ENCODE measurements around the gene TMBIM1.

Gene TMBIM1

DNA sequence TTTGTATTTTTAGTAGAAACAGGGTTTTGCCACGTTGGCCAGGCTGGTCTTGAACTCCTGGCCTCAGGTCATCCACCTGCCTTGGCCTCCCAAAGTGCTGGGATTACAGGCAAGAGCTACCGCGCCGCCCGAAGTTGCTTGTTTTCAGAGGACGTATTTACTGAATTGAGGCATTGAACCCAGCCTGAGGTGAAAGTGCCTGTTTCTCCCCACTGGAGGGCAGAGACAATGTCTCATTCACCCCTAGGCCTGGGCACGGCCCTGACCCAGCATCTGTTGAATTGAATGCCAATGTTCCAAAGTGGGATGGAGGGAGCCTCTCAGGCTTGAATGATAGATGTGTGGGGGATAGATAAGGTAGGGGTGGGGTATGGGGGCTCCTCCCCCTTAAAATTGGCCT lies 4.5 kb upstream of the TMBIM1 start:
- H3K9me3 ChIP-seq (ENCODE audit: severe bottlenecking): no peaks in the 10 kb centered on the region
- TF ChIP-seq, protein P1, sequence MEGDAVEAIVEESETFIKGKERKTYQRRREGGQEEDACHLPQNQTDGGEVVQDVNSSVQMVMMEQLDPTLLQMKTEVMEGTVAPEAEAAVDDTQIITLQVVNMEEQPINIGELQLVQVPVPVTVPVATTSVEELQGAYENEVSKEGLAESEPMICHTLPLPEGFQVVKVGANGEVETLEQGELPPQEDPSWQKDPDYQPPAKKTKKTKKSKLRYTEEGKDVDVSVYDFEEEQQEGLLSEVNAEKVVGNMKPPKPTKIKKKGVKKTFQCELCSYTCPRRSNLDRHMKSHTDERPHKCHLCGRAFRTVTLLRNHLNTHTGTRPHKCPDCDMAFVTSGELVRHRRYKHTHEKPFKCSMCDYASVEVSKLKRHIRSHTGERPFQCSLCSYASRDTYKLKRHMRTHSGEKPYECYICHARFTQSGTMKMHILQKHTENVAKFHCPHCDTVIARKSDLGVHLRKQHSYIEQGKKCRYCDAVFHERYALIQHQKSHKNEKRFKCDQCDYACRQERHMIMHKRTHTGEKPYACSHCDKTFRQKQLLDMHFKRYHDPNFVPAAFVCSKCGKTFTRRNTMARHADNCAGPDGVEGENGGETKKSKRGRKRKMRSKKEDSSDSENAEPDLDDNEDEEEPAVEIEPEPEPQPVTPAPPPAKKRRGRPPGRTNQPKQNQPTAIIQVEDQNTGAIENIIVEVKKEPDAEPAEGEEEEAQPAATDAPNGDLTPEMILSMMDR (IDR thresholded peaks at IDR 0.05; ENCODE audit: low read depth, low read length): no peak
- no peak for DNase-seq

DNA sequence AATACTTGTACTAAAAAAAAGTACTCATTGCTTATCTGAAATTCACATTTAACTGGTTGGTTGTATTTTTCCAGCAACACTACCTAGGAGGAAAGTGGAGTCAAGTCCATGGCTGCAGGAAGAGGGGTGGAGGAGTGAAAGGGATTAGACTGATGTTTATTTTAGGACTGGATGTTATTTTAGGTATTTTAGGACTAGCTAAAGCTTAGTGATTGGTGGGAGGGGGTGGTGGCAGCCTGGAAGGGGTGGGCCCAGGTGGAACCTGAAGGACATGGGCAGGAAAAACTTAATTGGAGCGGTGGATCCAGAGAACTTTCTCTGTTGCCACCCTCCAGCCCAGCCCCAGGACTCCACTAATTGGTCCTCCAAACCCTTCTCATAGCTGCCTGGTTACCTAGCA lies 3.9 kb upstream of the TMBIM1 start:
- TF ChIP-seq, protein P1 (IDR thresholded peaks at IDR 0.05; ENCODE audit: low read depth, low read length): no peak
- DNase-seq: no peak
- Histone ChIP-seq H3K36me3 (no peaks in the 10 kb centered on the region), H3K4me3 (ENCODE audit: low read depth, low read length) (no peak overlapping the region), H3K27me3 (ENCODE audit: insufficient read depth, low read depth, severe bottlenecking) (no peaks in the 10 kb centered on the region), H3K9me3 (ENCODE audit: severe bottlenecking) (no peaks in the 10 kb centered on the region), H3K27ac (no peak overlapping the region)

More for the DNA sequence above, 4.5 kb upstream of the TMBIM1 start:
- H3K36me3 ChIP-seq: no peaks in the 10 kb centered on the region
- no peaks in the 10 kb centered on the region for H3K27me3 ChIP-seq (ENCODE audit: insufficient read depth, low read depth, severe bottlenecking)
- H3K27ac ChIP-seq: no peak overlapping the region
- H3K4me3 ChIP-seq (ENCODE audit: low read depth, low read length): no peak overlapping the region

DNA sequence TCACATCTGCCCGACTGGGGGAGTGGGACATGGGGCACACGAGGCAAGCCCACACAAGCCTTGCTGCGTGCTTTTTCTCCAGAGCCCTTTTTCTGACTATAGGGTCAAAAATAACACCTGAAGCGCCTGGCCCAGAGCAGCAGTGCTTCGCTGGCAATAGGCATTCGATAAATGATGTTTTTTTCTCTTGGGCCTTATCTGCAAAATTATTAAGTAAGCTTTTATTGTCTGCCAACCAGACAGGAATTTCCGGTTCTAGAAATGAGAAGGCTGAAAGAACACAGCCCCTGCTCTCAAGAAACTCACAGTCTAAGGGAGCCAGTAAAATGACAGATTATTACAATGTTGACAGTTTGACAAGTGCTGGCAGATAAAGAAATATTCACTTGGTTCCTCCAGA lies 2.7 kb upstream of the TMBIM1 start:
- DNase-seq: no peak
- no peaks in the 10 kb centered on the region for H3K36me3 ChIP-seq
- H3K27me3 ChIP-seq (ENCODE audit: insufficient read depth, low read depth, severe bottlenecking): no peaks in the 10 kb centered on the region
- no peak overlapping the region for H3K27ac ChIP-seq
- no peak overlapping the region for H3K4me3 ChIP-seq (ENCODE audit: low read depth, low read length)
- TF ChIP-seq, protein P1 (IDR thresholded peaks at IDR 0.05; ENCODE audit: low read depth, low read length): no peak
- no peaks in the 10 kb centered on the region for H3K9me3 ChIP-seq (ENCODE audit: severe bottlenecking)

DNA sequence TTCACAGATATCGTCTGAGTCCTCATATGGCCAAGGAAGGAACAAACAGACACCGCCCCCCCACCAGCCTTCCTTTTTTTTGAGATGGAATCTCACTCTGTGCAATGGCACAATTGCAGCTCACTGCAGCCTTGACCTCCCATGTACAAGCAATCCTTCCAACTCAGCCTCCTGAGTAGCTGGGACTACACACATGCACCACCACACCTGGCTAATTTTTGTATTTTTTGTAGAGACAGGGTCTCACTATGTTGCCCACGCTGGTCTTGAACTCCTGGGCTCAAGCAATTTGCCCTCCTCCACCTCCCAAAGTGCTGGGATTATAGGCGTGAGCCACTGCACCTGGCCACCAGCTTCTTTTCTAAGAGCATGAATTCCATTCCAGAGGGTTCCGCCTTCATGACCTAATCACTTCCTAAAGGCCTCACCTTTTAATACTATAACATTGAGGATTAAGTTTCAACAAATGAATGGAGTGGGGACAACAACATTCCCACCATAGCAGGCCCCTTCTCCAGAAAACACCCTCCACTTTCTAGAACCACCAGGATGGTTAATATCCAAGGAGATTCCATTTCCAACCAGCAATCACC lies 2.2 kb upstream of the TMBIM1 start:
- Histone ChIP-seq H3K27ac (no peak overlapping the region), H3K36me3 (no peaks in the 10 kb centered on the region), H3K9me3 (ENCODE audit: severe bottlenecking) (no peaks in the 10 kb centered on the region), H3K27me3 (ENCODE audit: insufficient read depth, low read depth, severe bottlenecking) (no peaks in the 10 kb centered on the region), H3K4me3 (ENCODE audit: low read depth, low read length) (no peak overlapping the region)
- TF ChIP-seq, protein P1 (IDR thresholded peaks at IDR 0.05; ENCODE audit: low read depth, low read length): no peak
- no peak for DNase-seq

DNA sequence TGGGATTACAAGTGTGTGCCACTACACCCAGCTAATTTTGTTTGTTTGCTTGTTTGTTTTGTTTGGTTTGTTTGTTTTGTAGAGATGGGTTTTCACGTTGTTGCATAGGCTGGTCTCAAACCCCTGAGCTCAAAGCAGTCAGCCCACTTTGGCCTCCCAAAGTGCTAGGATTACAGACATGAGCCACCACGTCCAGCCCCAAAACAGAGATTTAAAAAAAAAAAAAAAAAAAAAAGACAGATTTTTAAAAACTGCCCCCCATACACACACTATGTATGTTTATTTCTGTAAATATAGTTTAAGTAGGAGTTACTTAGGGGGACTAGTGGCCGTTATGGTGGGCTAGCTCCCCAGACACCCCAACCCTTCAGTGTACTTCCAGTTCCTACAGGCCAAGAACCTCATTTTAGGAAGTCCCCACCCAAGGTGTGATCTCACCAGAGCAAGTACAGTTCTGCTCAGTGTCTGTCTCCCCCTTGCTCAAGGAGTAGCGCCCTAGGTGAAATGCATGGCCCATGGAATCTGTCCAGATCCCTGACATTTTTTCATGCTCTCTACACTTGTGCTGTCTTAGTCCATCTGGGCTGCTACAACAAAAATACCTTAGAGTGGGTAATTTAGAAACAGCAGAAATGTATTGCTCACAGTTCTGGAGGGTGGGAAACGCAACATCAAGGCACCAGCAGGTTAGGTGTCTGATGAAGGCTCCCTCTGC lies 1.6 kb upstream of the TMBIM1 start:
- DNase-seq: no peak
- no peak overlapping the region for H3K27ac ChIP-seq

More for the DNA sequence above, 1.6 kb upstream of the TMBIM1 start:
- H3K27me3 ChIP-seq (ENCODE audit: insufficient read depth, low read depth, severe bottlenecking): no peaks in the 10 kb centered on the region
- TF ChIP-seq, protein P1 (IDR thresholded peaks at IDR 0.05; ENCODE audit: low read depth, low read length): no peak
- H3K4me3 ChIP-seq (ENCODE audit: low read depth, low read length): no peak overlapping the region
- H3K9me3 ChIP-seq (ENCODE audit: severe bottlenecking): no peaks in the 10 kb centered on the region
- H3K36me3 ChIP-seq: no peaks in the 10 kb centered on the region
